GM18498 (cell line): ENCODE data around the gene VPS13D.
"Not testable (repeated sequence)": the region's sequence is repeated elsewhere in the genome, so short reads cannot be mapped to it uniquely, and the experiment has no call there.

ENCODE experiments used
- ATAC-seq: cut with Tn5 transposase; IDR thresholded peaks from one replicate; pipeline ENCODE4 v1.9.1; 2021; ENCODE audit warnings: mild to moderate bottlenecking, moderate library complexity; ENCODE audit not compliant: unreplicated experiment

VPS13D gene

GRCh38 chr1:12462586-12462985 is 232.8 kb downstream of the VPS13D start:
- ATAC-seq, result no peak

GRCh38 chr1:12464045-12464461 is 234.2 kb downstream of the VPS13D start:
- ATAC-seq, result no peak

- ATAC-seq, result no peak
Measured at GRCh38 chr1:12464598-12465056, 234.8 kb downstream of the VPS13D start.

- ATAC-seq, result no peak
Measured at GRCh38 chr1:12465126-12465525, 235.3 kb downstream of the VPS13D start.

- no peak for ATAC-seq
Measured at GRCh38 chr1:12466816-12467215, 237.0 kb downstream of the VPS13D start.

GRCh38 chr1:12467570-12468286 is 237.9 kb downstream of the VPS13D start:
- no peak for ATAC-seq

- ATAC-seq, result no peak
Measured at GRCh38 chr1:12468323-12468722, 238.5 kb downstream of the VPS13D start.

- ATAC-seq, result no peak
Measured at GRCh38 chr1:12469493-12469892, 239.7 kb downstream of the VPS13D start.

GRCh38 chr1:12469990-12470389 is 240.2 kb downstream of the VPS13D start:
- no peak for ATAC-seq

GRCh38 chr1:12470916-12471315 is 241.1 kb downstream of the VPS13D start:
- not testable (repeated sequence) for ATAC-seq

- ATAC-seq, result no peak
Measured at GRCh38 chr1:12472156-12472797, 242.4 kb downstream of the VPS13D start.

- no peak for ATAC-seq
Measured at GRCh38 chr1:12472798-12473551, 243.1 kb downstream of the VPS13D start.

GRCh38 chr1:12473596-12474362 is 243.9 kb downstream of the VPS13D start:
- ATAC-seq, result no peak

GRCh38 chr1:12475101-12475500 is 245.3 kb downstream of the VPS13D start:
- no peak for ATAC-seq

- ATAC-seq, result no peak
Measured at GRCh38 chr1:12475530-12475934, 245.7 kb downstream of the VPS13D start.

- no peak for ATAC-seq
Measured at GRCh38 chr1:12475947-12476346, 246.1 kb downstream of the VPS13D start.

GRCh38 chr1:12477314-12477713 is 247.5 kb downstream of the VPS13D start:
- no peak for ATAC-seq

- no peak for ATAC-seq
Measured at GRCh38 chr1:12477936-12478611, 248.2 kb downstream of the VPS13D start.

GRCh38 chr1:12478612-12478985 is 248.8 kb downstream of the VPS13D start:
- ATAC-seq, result no peak

GRCh38 chr1:12479311-12479710 is 249.5 kb downstream of the VPS13D start:
- ATAC-seq, result no peak
